Neuronal stem cell (in vitro differentiated cells): ENCODE results near the gene AEN.
A peak's percentile ranks its signal among the peaks of the same experiment; 100 is the strongest.

Experiments
- DNase-seq: peaks from one replicate; pipeline ENCODE4 v3.0.0-alpha.2; 2013; ENCODE audit warnings: low spot score
- H2AFZ ChIP-seq: one replicate; pipeline ENCODE4 v1.6.1; 2013; ENCODE audit warnings: mild to moderate bottlenecking, low read length, inconsistent platforms
- H2AK5ac ChIP-seq: 2 replicates; pipeline ENCODE4 v1.6.1; 2013; ENCODE audit warnings: low read depth, mild to moderate bottlenecking, inconsistent platforms, low read length, moderate library complexity, mixed read lengths
- H2BK120ac ChIP-seq: 2 replicates; pipeline ENCODE4 v1.6.1; 2013; ENCODE audit warnings: low read depth, mild to moderate bottlenecking, inconsistent platforms, low read length, moderate library complexity, mixed read lengths
- H2BK12ac ChIP-seq: one replicate; pipeline ENCODE4 v1.6.1; 2013; ENCODE audit warnings: low read length, inconsistent platforms
- H2BK15ac ChIP-seq: 2 replicates; pipeline ENCODE4 v1.6.1; 2013; ENCODE audit warnings: mild to moderate bottlenecking, low read length, inconsistent platforms, mixed read lengths
- H2BK5ac ChIP-seq: one replicate; pipeline ENCODE4 v1.6.1; 2013; ENCODE audit warnings: inconsistent platforms, mild to moderate bottlenecking, low read length, moderate library complexity
- H3K14ac ChIP-seq: one replicate; pipeline ENCODE4 v1.6.1; 2013; ENCODE audit warnings: low read length, inconsistent platforms
- H3K18ac ChIP-seq: 2 replicates; pipeline ENCODE4 v1.6.1; 2013; ENCODE audit warnings: low read length, inconsistent platforms
- H3K23ac ChIP-seq: 2 replicates; pipeline ENCODE4 v1.6.1; 2013; ENCODE audit warnings: low read depth, mild to moderate bottlenecking, mixed read lengths, low read length, inconsistent platforms; ENCODE audit not compliant: poor library complexity
- H3K27ac ChIP-seq: replicated peaks from 3 replicates; pipeline ENCODE4 v1.5.1; 2013; ENCODE audit warnings: low read length, inconsistent platforms
- H3K27me3 ChIP-seq, 3 experiments: 2 replicates each; pipeline ENCODE4 v1.6.1; 2013; ENCODE audit warnings: low read length in 3 of 3, mild to moderate bottlenecking in 2 of 3, inconsistent platforms in 1 of 3, low read depth in 1 of 3, mixed read lengths in 1 of 3, moderate library complexity in 1 of 3; ENCODE audit not compliant: control insufficient read depth in 3 of 3, insufficient read depth in 3 of 3
- H3K36me3 ChIP-seq, 2 donors: replicated peaks in 1 of 2; 2 replicates each; pipeline ENCODE4 v1.6.1; 2013; ENCODE audit warnings: low read length in 2 of 2; ENCODE audit not compliant: control insufficient read depth in 2 of 2, insufficient read depth in 2 of 2
- H3K4ac ChIP-seq: 2 replicates; pipeline ENCODE4 v1.6.1; 2013; ENCODE audit warnings: inconsistent platforms, mild to moderate bottlenecking, low read length, moderate library complexity
- H3K4me1 ChIP-seq, 2 donors: 1 replicate in 1 of 2; 2 replicates in 1 of 2; pipeline ENCODE4 v1.6.1; 2013; ENCODE audit warnings: low read length in 2 of 2, low read depth in 1 of 2; ENCODE audit not compliant: control insufficient read depth in 2 of 2, insufficient read depth in 1 of 2
- H3K4me2 ChIP-seq: one replicate; pipeline ENCODE4 v1.6.1; 2013; ENCODE audit warnings: mild to moderate bottlenecking, low read length, inconsistent platforms; ENCODE audit not compliant: insufficient read depth, poor library complexity, severe bottlenecking
- H3K4me3 ChIP-seq, 2 donors: 2 replicates each; pipeline ENCODE4 v1.5.1; 2013; ENCODE audit warnings: low read length in 2 of 2, mild to moderate bottlenecking in 2 of 2, inconsistent platforms in 1 of 2, moderate library complexity in 1 of 2
- H3K79me1 ChIP-seq: one replicate; pipeline ENCODE4 v1.6.1; 2013; ENCODE audit warnings: low read depth, mild to moderate bottlenecking, inconsistent platforms, low read length, moderate library complexity
- H3K9ac ChIP-seq: one replicate; pipeline ENCODE4 v1.6.1; 2013; ENCODE audit warnings: mild to moderate bottlenecking, low read depth, low read length, inconsistent platforms; ENCODE audit not compliant: poor library complexity
- H3K9me3 ChIP-seq, 2 donors: replicated peaks in 1 of 2; 2 replicates each; pipeline versions ENCODE3 to v1.6.1; 2013; ENCODE audit warnings: low read length in 2 of 2, mild to moderate bottlenecking in 2 of 2, inconsistent platforms in 1 of 2, low read depth in 1 of 2, mixed read lengths in 1 of 2, moderate library complexity in 1 of 2; ENCODE audit not compliant: control insufficient read depth in 2 of 2, insufficient read depth in 1 of 2
- H4K8ac ChIP-seq: one replicate; pipeline ENCODE4 v1.6.1; 2013; ENCODE audit warnings: low read depth, mild to moderate bottlenecking, inconsistent platforms, low read length, moderate library complexity
- H4K91ac ChIP-seq: one replicate; pipeline ENCODE4 v1.6.1; 2013; ENCODE audit warnings: low read length, low read depth, mild to moderate bottlenecking, inconsistent platforms; ENCODE audit not compliant: poor library complexity
- WGBS, 2 donors: extraction: QIAGEN DNeasy Blood & Tissue Kit; methylation state at CpG; one replicate each; pipeline ENCODE4 v1.1.7; 2013; ENCODE audit warnings: missing lambda C conversion rate in 2 of 2, mixed read lengths in 1 of 2; ENCODE audit not compliant: insufficient read length in 2 of 2, insufficient replicate concordance in 1 of 2; ENCODE audit errors: extremely low coverage in 2 of 2; 5-methylcytosine and 5-hydroxymethylcytosine counted together

The AEN gene

DNA sequence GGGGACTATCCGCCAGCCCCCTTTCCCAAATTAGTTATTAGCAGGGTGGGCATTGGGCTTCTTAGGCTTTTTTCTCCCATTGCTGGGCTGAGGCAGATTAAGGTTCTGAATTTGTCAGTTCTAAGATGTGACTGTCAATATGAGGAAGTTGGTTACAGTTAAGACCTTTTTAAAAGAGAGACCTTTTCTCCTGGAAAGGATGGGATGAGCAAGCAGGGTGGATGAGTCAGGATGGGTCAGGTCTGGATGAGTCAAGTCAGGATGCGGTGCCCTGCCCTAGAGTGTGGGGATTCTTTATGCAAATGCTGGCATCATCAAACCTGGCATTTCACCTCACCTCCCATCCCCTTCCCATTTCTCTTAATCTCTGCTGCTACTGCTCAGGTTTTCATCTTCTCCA lies 1.9 kb downstream of the AEN start:
- no peak overlapping the region for H2BK12ac ChIP-seq
- no CpG with 5 or more reads among the region's 2 CpGs for WGBS, 2 donors
- H3K4ac ChIP-seq = no peak overlapping the region
- no peak overlapping the region for H2AK5ac ChIP-seq
- H3K9ac ChIP-seq = no peak overlapping the region
- no peak overlapping the region for H3K23ac ChIP-seq
- no peak overlapping the region for H3K14ac ChIP-seq
- no peak overlapping the region for H4K8ac ChIP-seq
- peaks cover 18 to 56% of the 10 kb centered on the region in 2 donors for H3K36me3 ChIP-seq
- H2BK15ac ChIP-seq = no peak overlapping the region
- H3K27ac ChIP-seq = no peak overlapping the region
- H2BK5ac ChIP-seq = no peak overlapping the region
- peak overlapping the region in 1 of 2 donors; percentile 94 for H3K4me3 ChIP-seq
- H2AFZ ChIP-seq = no peak overlapping the region
- H3K4me1 ChIP-seq = peaks cover 16 to 17% of the 10 kb centered on the region in 2 donors
- no peak for DNase-seq
- peak overlapping the region; percentile 50 for H3K4me2 ChIP-seq
- no peak overlapping the region for H3K18ac ChIP-seq
- no peaks in the 10 kb centered on the region for H3K27me3 ChIP-seq
- H3K9me3 ChIP-seq = no peaks in the 10 kb centered on the region
- peaks cover 8% of the 10 kb centered on the region for H3K79me1 ChIP-seq
- no peak overlapping the region for H2BK120ac ChIP-seq
- no peak overlapping the region for H4K91ac ChIP-seq

DNA sequence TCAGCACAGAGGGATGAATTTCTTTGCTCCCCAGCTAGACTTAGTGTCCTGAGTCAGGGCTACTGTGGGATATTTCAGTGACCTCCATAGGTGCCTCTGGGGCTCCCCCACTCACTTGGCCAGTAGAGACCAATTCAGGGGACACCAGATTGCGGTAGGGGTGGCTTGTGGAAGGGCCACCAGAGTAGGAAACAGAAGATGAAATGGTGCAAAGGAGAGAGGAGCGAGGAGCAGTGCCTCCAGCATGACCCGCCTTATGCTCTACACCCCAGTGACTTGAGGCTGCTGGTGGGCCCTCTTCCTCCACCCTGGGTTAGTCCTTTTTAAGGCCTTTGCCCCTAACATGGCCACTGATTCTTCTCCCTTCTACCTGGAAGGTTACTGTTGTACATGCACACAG lies 2.5 kb downstream of the AEN start:
- no peak overlapping the region for H4K8ac ChIP-seq
- H3K27ac ChIP-seq = no peak overlapping the region
- H2BK12ac ChIP-seq = no peak overlapping the region
- H2BK15ac ChIP-seq = no peak overlapping the region
- H3K4ac ChIP-seq = no peak overlapping the region
- H3K79me1 ChIP-seq = peaks cover 9% of the 10 kb centered on the region
- H2AFZ ChIP-seq = no peak overlapping the region
- H3K9me3 ChIP-seq = no peaks in the 10 kb centered on the region
- no peak overlapping the region for H2BK120ac ChIP-seq
- H3K27me3 ChIP-seq = no peaks in the 10 kb centered on the region
- WGBS, 2 donors = no CpG with 5 or more reads among the region's 3 CpGs
- peak overlapping the region in 1 of 2 donors; percentile 94 for H3K4me3 ChIP-seq
- no peak for DNase-seq
- no peak overlapping the region for H3K23ac ChIP-seq
- peak overlapping the region; percentile 50 for H3K4me2 ChIP-seq
- H3K9ac ChIP-seq = no peak overlapping the region
- peaks cover 23 to 62% of the 10 kb centered on the region in 2 donors for H3K36me3 ChIP-seq
- peaks cover 16 to 17% of the 10 kb centered on the region in 2 donors for H3K4me1 ChIP-seq
- no peak overlapping the region for H2AK5ac ChIP-seq
- H3K14ac ChIP-seq = no peak overlapping the region
- no peak overlapping the region for H4K91ac ChIP-seq
- no peak overlapping the region for H3K18ac ChIP-seq
- H2BK5ac ChIP-seq = no peak overlapping the region

DNA sequence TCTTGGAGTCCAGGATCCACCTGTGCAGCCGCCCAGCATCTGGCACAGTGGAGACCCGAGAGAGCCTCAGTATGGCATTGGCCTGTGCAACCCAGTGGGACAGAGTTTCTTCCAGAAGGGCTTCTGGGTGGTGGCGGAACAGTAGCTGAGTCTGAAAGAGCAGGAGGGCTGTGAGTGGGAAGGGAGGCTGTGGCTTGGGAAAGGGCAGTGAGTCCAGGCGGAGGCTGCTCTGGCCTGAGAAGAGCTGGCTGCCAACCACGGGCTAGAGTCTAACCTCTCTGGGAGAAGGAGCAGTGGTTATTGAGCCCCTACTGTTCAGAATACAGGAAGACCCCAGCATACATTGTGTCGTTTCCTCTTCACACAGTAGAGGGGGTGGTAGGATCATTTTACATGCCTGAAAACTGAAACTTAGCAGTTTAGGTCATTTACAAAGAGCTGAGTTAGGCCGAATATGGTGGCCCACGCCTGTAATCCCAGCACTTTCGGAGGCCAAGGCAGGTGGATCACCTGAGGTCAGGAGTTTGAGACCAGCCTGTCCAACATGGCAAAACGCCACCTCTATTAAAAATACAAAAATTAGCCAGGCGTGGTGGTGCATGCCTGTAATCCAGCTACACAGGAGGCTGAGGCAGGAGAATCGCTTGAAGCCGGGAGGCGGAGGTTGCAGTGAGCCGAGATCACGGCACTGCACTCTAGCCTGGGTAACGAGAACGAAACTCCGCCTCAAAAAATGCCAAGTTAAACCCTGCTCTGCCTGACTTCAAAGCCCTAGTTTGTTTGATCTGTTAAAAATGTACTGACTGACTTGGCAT lies 3.2 kb downstream of the AEN start:
- no peak overlapping the region for H2BK5ac ChIP-seq
- H3K4ac ChIP-seq = no peak overlapping the region
- H3K79me1 ChIP-seq = peaks cover 11% of the 10 kb centered on the region
- no peak overlapping the region for H3K18ac ChIP-seq
- no peak overlapping the region for H3K14ac ChIP-seq
- H3K27me3 ChIP-seq = no peaks in the 10 kb centered on the region
- H2BK120ac ChIP-seq = no peak overlapping the region
- H2BK15ac ChIP-seq = no peak overlapping the region
- H3K27ac ChIP-seq = no peak overlapping the region
- H3K9me3 ChIP-seq = no peaks in the 10 kb centered on the region
- H3K4me2 ChIP-seq = no peak overlapping the region
- peak overlapping the region in 1 of 2 donors; percentile 8 for H3K4me3 ChIP-seq
- peaks cover 31 to 69% of the 10 kb centered on the region in 2 donors for H3K36me3 ChIP-seq
- H2AK5ac ChIP-seq = no peak overlapping the region
- DNase-seq = no peak
- peaks cover 16 to 17% of the 10 kb centered on the region in 2 donors for H3K4me1 ChIP-seq
- no peak overlapping the region for H3K9ac ChIP-seq
- no peak overlapping the region for H4K8ac ChIP-seq
- no peak overlapping the region for H2AFZ ChIP-seq
- no peak overlapping the region for H2BK12ac ChIP-seq
- H4K91ac ChIP-seq = no peak overlapping the region
- H3K23ac ChIP-seq = no peak overlapping the region
- no CpG with 5 or more reads among the region's 19 CpGs for WGBS, 2 donors

DNA sequence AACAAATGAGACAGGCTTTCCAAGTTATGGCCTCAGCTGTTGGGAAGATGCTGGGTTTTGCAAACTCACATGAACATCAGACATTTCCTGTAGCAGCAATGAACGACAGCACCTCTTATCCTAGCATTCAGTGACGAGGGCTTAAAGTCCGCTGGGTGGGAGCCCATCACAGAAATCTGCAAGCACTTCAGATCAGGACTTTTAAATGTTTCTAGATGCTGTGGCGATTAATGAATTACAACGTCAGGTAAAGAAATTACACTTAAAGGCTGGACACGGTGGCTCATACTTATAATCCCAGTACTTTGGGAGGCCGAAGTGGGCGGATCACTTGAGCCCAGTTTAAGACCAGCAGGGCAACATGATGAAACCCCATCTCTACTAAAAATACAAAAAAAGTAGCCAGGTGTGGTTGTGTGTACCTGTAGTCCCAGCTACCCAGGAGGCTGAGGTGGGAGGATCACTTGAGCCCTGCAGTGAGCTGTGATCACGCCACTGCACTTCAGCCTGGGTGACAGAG lies 3.9 kb downstream of the AEN start:
- no peak for DNase-seq
- H2BK12ac ChIP-seq = no peak overlapping the region
- H4K8ac ChIP-seq = no peak overlapping the region
- WGBS, 2 donors = no CpG with 5 or more reads among the region's 9 CpGs
- no peak overlapping the region for H3K23ac ChIP-seq
- H4K91ac ChIP-seq = no peak overlapping the region
- H2BK120ac ChIP-seq = no peak overlapping the region
- H3K9me3 ChIP-seq = no peaks in the 10 kb centered on the region
- no peak overlapping the region for H2AFZ ChIP-seq
- H2BK15ac ChIP-seq = no peak overlapping the region
- no peak overlapping the region for H3K4me3 ChIP-seq
- H3K27ac ChIP-seq = no peak overlapping the region
- H3K36me3 ChIP-seq = peaks cover 37 to 76% of the 10 kb centered on the region in 2 donors
- H3K4me1 ChIP-seq = peaks cover 16 to 17% of the 10 kb centered on the region in 2 donors
- H2BK5ac ChIP-seq = no peak overlapping the region
- no peak overlapping the region for H3K18ac ChIP-seq
- no peak overlapping the region for H2AK5ac ChIP-seq
- H3K14ac ChIP-seq = no peak overlapping the region
- H3K9ac ChIP-seq = no peak overlapping the region
- H3K4ac ChIP-seq = no peak overlapping the region
- peaks cover 11% of the 10 kb centered on the region for H3K79me1 ChIP-seq
- H3K4me2 ChIP-seq = no peak overlapping the region
- H3K27me3 ChIP-seq = no peaks in the 10 kb centered on the region
